ENCODE measurements around the gene CUEDC1.

Gene CUEDC1

DNA sequence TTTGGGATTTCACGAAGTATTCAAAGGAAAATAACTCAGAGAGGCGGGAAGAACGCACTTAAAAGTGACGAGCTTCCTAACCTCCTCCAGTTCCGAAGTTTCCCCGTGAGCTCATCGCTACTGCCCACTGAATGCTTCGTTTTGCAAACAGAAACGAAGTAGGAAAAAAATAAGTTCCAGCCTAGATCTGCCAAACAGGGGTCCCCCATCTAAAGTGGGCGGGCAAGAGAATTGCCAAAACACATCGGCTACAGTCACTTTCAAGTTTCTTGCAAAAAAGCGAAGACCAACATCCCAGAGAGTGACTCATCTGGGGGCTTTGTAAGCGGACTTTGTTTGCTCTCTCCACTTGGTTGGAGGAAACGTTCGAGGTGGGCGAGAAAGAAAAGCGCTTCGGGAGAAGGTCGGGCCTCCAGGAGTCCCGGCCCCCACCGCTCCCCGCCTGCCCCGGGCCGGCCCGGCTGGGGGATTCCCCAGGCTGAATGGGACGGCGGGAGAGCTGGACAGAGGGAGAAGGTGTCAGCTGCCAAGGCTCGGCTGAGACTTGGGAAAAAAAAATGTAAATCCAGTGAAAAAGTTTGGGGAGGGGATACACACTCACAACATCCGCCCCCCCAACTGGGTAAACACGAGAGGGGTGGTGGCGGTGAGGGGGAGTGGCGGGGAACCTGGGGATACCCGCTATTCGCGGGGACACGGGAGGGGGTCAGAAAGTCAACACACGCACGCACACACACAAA, 31.8 kb upstream of the CUEDC1 start:
- Histone ChIP-seq H2AFZ (ENCODE audit: low read depth, low read length) (peak overlapping the region; percentile 71), H3K4me2 (ENCODE audit: insufficient read depth, low read length) (peak overlapping the region; percentile 68), H3K79me2 (ENCODE audit: insufficient read depth, low read length) (peaks cover 59% of the 10 kb centered on the region), H3K4me3 (ENCODE audit: low read depth in 1 of 2, low read length in 2 of 2) (peak overlapping the region; percentile 58 to 88), H3K4me1 (ENCODE audit: insufficient read depth, low read length) (peaks cover 57% of the 10 kb centered on the region), H3K9me3 (ENCODE audit: insufficient read depth, low read length, severe bottlenecking) (no peaks in the 10 kb centered on the region), H3K36me3 (ENCODE audit: insufficient read depth, low read length) (peaks cover 33% of the 10 kb centered on the region), H4K20me1 (ENCODE audit: insufficient read depth, low read length) (peaks cover 41% of the 10 kb centered on the region), H3K9ac (ENCODE audit: low read depth, low read length) (peak overlapping the region; percentile 81), H3K27ac (ENCODE audit: low read length) (peak overlapping the region; percentile 83), H3K27me3 (ENCODE audit: insufficient read depth, low read length, poor library complexity) (no peaks in the 10 kb centered on the region)
- TF ChIP-seq EZH2 (IDR thresholded peaks at IDR 0.05; ENCODE audit: borderline replicate concordance, low read depth, low read length, severe bottlenecking): no peak
- TF ChIP-seq, protein P1, sequence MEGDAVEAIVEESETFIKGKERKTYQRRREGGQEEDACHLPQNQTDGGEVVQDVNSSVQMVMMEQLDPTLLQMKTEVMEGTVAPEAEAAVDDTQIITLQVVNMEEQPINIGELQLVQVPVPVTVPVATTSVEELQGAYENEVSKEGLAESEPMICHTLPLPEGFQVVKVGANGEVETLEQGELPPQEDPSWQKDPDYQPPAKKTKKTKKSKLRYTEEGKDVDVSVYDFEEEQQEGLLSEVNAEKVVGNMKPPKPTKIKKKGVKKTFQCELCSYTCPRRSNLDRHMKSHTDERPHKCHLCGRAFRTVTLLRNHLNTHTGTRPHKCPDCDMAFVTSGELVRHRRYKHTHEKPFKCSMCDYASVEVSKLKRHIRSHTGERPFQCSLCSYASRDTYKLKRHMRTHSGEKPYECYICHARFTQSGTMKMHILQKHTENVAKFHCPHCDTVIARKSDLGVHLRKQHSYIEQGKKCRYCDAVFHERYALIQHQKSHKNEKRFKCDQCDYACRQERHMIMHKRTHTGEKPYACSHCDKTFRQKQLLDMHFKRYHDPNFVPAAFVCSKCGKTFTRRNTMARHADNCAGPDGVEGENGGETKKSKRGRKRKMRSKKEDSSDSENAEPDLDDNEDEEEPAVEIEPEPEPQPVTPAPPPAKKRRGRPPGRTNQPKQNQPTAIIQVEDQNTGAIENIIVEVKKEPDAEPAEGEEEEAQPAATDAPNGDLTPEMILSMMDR (IDR thresholded peaks at IDR 0.05; ENCODE audit: borderline replicate concordance, extremely low read depth, low read length, poor library complexity, severe bottlenecking): no peak
- ATAC-seq (ENCODE audit: insufficient read depth, low read depth): peak; percentile 27
- peak; percentile 56 for DNase-seq

DNA sequence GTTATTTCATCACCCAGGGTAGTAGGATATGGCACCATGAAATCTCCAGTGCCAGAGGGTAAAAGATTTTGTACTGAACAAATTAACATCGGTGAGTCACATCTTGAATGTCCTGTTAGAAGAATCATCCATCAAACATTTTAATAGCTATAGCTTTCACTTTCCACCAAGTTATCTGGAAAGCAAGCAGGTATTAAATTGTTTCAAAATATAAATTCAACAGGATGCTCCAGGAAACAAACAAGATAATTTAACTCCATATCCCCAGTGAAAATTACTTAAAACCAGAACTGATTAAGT, 30.4 kb upstream of the CUEDC1 start:
- H4K20me1 ChIP-seq (ENCODE audit: insufficient read depth, low read length): peaks cover 45% of the 10 kb centered on the region
- H3K27me3 ChIP-seq (ENCODE audit: insufficient read depth, low read length, poor library complexity): no peaks in the 10 kb centered on the region
- no peak overlapping the region for H2AFZ ChIP-seq (ENCODE audit: low read depth, low read length)
- peaks cover 69% of the 10 kb centered on the region for H3K79me2 ChIP-seq (ENCODE audit: insufficient read depth, low read length)
- peak overlapping the region; percentile 11; the same call in 1 of the 2 replicates for H3K9ac ChIP-seq (ENCODE audit: low read depth, low read length)
- no peak overlapping the region; a peak in 1 of 4 replicates for H3K4me3 ChIP-seq (ENCODE audit: low read depth in 1 of 2, low read length in 2 of 2)
- peaks cover 61% of the 10 kb centered on the region for H3K4me1 ChIP-seq (ENCODE audit: insufficient read depth, low read length)
- TF ChIP-seq EZH2 (IDR thresholded peaks at IDR 0.05; ENCODE audit: borderline replicate concordance, low read depth, low read length, severe bottlenecking): no peak
- TF ChIP-seq, protein P1 (IDR thresholded peaks at IDR 0.05; ENCODE audit: borderline replicate concordance, extremely low read depth, low read length, poor library complexity, severe bottlenecking): no peak
- ATAC-seq (ENCODE audit: insufficient read depth, low read depth): no peak
- DNase-seq: no peak
- peak overlapping the region; percentile 68 for H3K4me2 ChIP-seq (ENCODE audit: insufficient read depth, low read length)
- H3K9me3 ChIP-seq (ENCODE audit: insufficient read depth, low read length, severe bottlenecking): no peaks in the 10 kb centered on the region
- no peak overlapping the region for H3K27ac ChIP-seq (ENCODE audit: low read length)
- peaks cover 44% of the 10 kb centered on the region for H3K36me3 ChIP-seq (ENCODE audit: insufficient read depth, low read length)

DNA sequence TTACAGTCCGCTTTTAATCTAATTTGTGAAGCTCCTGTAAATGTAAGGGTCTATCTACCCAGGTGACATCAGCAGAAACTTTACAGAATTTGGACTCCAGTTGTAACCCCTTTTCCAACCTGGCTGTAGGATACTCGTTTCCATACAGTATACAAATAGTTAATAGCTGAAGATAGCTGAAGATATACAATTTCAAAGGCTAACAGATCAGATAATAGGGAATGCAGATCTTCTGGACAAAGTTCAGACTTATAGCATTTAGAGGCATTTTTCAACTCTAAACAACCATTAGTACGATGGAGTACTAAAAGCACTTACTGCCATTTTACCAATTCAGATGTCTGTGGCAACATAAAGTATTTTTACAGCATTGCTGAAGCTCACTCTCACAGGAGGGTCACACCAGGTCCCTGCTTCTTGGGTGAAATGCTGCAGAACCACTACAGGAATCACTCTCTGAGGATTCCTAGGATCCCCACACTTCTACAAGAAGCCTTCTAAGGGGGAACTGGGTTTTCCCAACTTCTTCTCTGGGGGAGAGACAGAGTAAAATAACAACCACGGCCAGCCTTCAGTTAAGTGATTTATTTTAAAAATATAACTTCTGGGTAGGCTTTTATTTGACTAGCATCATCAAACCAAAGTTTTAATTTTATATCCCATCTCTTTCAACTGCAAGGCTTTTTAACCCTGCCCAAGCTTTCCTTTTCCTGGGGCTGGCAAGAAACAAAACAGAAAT, 29.9 kb upstream of the CUEDC1 start:
- Histone ChIP-seq H3K27me3 (ENCODE audit: insufficient read depth, low read length, poor library complexity) (no peaks in the 10 kb centered on the region), H3K4me2 (ENCODE audit: insufficient read depth, low read length) (peak overlapping the region; percentile 68), H3K9ac (ENCODE audit: low read depth, low read length) (peak overlapping the region; percentile 11; the same call in 1 of the 2 replicates), H3K9me3 (ENCODE audit: insufficient read depth, low read length, severe bottlenecking) (no peaks in the 10 kb centered on the region), H3K27ac (ENCODE audit: low read length) (no peak overlapping the region), H3K36me3 (ENCODE audit: insufficient read depth, low read length) (peaks cover 49% of the 10 kb centered on the region), H3K4me3 (ENCODE audit: low read depth in 1 of 2, low read length in 2 of 2) (peak overlapping the region in 1 of 2 experiments; percentile 15; a peak in 1 of 4 replicates), H3K79me2 (ENCODE audit: insufficient read depth, low read length) (peaks cover 73% of the 10 kb centered on the region), H3K4me1 (ENCODE audit: insufficient read depth, low read length) (peaks cover 61% of the 10 kb centered on the region), H2AFZ (ENCODE audit: low read depth, low read length) (no peak overlapping the region), H4K20me1 (ENCODE audit: insufficient read depth, low read length) (peaks cover 50% of the 10 kb centered on the region)
- TF ChIP-seq, protein P1 (IDR thresholded peaks at IDR 0.05; ENCODE audit: borderline replicate concordance, extremely low read depth, low read length, poor library complexity, severe bottlenecking): no peak
- TF ChIP-seq EZH2 (IDR thresholded peaks at IDR 0.05; ENCODE audit: borderline replicate concordance, low read depth, low read length, severe bottlenecking): no peak
- DNase-seq (no peak), ATAC-seq (ENCODE audit: insufficient read depth, low read depth) (no peak)

Data from DND-41 (cell line).